Neuronal stem cell (in vitro differentiated cells): Measurements from ENCODE around the gene SHROOM3.

Experiments
- DNase-seq: peaks from one replicate; pipeline ENCODE4 v3.0.0-alpha.2; 2013; ENCODE audit warnings: low spot score
- H2AFZ ChIP-seq: one replicate; pipeline ENCODE4 v1.6.1; 2013; ENCODE audit warnings: mild to moderate bottlenecking, low read length, inconsistent platforms
- H2AK5ac ChIP-seq: 2 replicates; pipeline ENCODE4 v1.6.1; 2013; ENCODE audit warnings: low read depth, mild to moderate bottlenecking, inconsistent platforms, low read length, moderate library complexity, mixed read lengths
- H2BK120ac ChIP-seq: 2 replicates; pipeline ENCODE4 v1.6.1; 2013; ENCODE audit warnings: low read depth, mild to moderate bottlenecking, inconsistent platforms, low read length, moderate library complexity, mixed read lengths
- H2BK12ac ChIP-seq: one replicate; pipeline ENCODE4 v1.6.1; 2013; ENCODE audit warnings: low read length, inconsistent platforms
- H2BK15ac ChIP-seq: 2 replicates; pipeline ENCODE4 v1.6.1; 2013; ENCODE audit warnings: mild to moderate bottlenecking, low read length, inconsistent platforms, mixed read lengths
- H2BK5ac ChIP-seq: one replicate; pipeline ENCODE4 v1.6.1; 2013; ENCODE audit warnings: inconsistent platforms, mild to moderate bottlenecking, low read length, moderate library complexity
- H3K14ac ChIP-seq: one replicate; pipeline ENCODE4 v1.6.1; 2013; ENCODE audit warnings: low read length, inconsistent platforms
- H3K18ac ChIP-seq: 2 replicates; pipeline ENCODE4 v1.6.1; 2013; ENCODE audit warnings: low read length, inconsistent platforms
- H3K23ac ChIP-seq: 2 replicates; pipeline ENCODE4 v1.6.1; 2013; ENCODE audit warnings: low read depth, mild to moderate bottlenecking, mixed read lengths, low read length, inconsistent platforms; ENCODE audit not compliant: poor library complexity
- H3K27ac ChIP-seq: replicated peaks from 3 replicates; pipeline ENCODE4 v1.5.1; 2013; ENCODE audit warnings: low read length, inconsistent platforms
- H3K27me3 ChIP-seq, 3 experiments: 2 replicates each; pipeline ENCODE4 v1.6.1; 2013; ENCODE audit warnings: low read length in 3 of 3, mild to moderate bottlenecking in 2 of 3, inconsistent platforms in 1 of 3, low read depth in 1 of 3, mixed read lengths in 1 of 3, moderate library complexity in 1 of 3; ENCODE audit not compliant: control insufficient read depth in 3 of 3, insufficient read depth in 3 of 3
- H3K36me3 ChIP-seq, 2 donors: replicated peaks in 1 of 2; 2 replicates each; pipeline ENCODE4 v1.6.1; 2013; ENCODE audit warnings: low read length in 2 of 2; ENCODE audit not compliant: control insufficient read depth in 2 of 2, insufficient read depth in 2 of 2
- H3K4ac ChIP-seq: 2 replicates; pipeline ENCODE4 v1.6.1; 2013; ENCODE audit warnings: inconsistent platforms, mild to moderate bottlenecking, low read length, moderate library complexity
- H3K4me1 ChIP-seq, 2 donors: 1 replicate in 1 of 2; 2 replicates in 1 of 2; pipeline ENCODE4 v1.6.1; 2013; ENCODE audit warnings: low read length in 2 of 2, low read depth in 1 of 2; ENCODE audit not compliant: control insufficient read depth in 2 of 2, insufficient read depth in 1 of 2
- H3K4me2 ChIP-seq: one replicate; pipeline ENCODE4 v1.6.1; 2013; ENCODE audit warnings: mild to moderate bottlenecking, low read length, inconsistent platforms; ENCODE audit not compliant: insufficient read depth, poor library complexity, severe bottlenecking
- H3K4me3 ChIP-seq, 2 donors: 2 replicates each; pipeline ENCODE4 v1.5.1; 2013; ENCODE audit warnings: low read length in 2 of 2, mild to moderate bottlenecking in 2 of 2, inconsistent platforms in 1 of 2, moderate library complexity in 1 of 2
- H3K79me1 ChIP-seq: one replicate; pipeline ENCODE4 v1.6.1; 2013; ENCODE audit warnings: low read depth, mild to moderate bottlenecking, inconsistent platforms, low read length, moderate library complexity
- H3K9ac ChIP-seq: one replicate; pipeline ENCODE4 v1.6.1; 2013; ENCODE audit warnings: mild to moderate bottlenecking, low read depth, low read length, inconsistent platforms; ENCODE audit not compliant: poor library complexity
- H3K9me3 ChIP-seq, 2 donors: replicated peaks in 1 of 2; 2 replicates each; pipeline versions ENCODE3 to v1.6.1; 2013; ENCODE audit warnings: low read length in 2 of 2, mild to moderate bottlenecking in 2 of 2, inconsistent platforms in 1 of 2, low read depth in 1 of 2, mixed read lengths in 1 of 2, moderate library complexity in 1 of 2; ENCODE audit not compliant: control insufficient read depth in 2 of 2, insufficient read depth in 1 of 2
- H4K8ac ChIP-seq: one replicate; pipeline ENCODE4 v1.6.1; 2013; ENCODE audit warnings: low read depth, mild to moderate bottlenecking, inconsistent platforms, low read length, moderate library complexity
- H4K91ac ChIP-seq: one replicate; pipeline ENCODE4 v1.6.1; 2013; ENCODE audit warnings: low read length, low read depth, mild to moderate bottlenecking, inconsistent platforms; ENCODE audit not compliant: poor library complexity
- WGBS, 2 donors: extraction: QIAGEN DNeasy Blood & Tissue Kit; methylation state at CpG; one replicate each; pipeline ENCODE4 v1.1.7; 2013; ENCODE audit warnings: missing lambda C conversion rate in 2 of 2, mixed read lengths in 1 of 2; ENCODE audit not compliant: insufficient read length in 2 of 2, insufficient replicate concordance in 1 of 2; ENCODE audit errors: extremely low coverage in 2 of 2; 5-methylcytosine and 5-hydroxymethylcytosine counted together

The SHROOM3 gene

DNA sequence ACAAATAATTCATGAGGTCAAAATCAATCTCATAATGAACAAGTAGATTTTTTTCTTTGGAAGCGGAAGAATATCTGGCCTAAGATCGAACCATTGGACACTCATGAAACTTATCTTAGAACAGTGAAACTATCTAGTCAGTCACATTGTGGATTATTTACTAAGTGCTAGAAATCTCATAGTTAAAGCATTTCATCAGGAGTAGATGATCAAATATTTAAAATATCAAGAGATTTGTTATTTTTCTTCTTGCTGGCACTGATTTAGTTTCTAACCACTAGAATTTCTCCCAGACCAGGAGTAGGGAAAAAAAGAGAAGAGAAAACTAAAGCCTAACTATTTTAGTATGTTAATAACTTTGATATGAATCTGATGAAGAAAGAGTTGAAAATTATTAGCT lies 105.5 kb downstream of the SHROOM3 start:
- peaks cover 2% of the 10 kb centered on the region for H3K79me1 ChIP-seq
- no peak overlapping the region for H3K4ac ChIP-seq
- H3K27ac ChIP-seq = no peak overlapping the region

DNA sequence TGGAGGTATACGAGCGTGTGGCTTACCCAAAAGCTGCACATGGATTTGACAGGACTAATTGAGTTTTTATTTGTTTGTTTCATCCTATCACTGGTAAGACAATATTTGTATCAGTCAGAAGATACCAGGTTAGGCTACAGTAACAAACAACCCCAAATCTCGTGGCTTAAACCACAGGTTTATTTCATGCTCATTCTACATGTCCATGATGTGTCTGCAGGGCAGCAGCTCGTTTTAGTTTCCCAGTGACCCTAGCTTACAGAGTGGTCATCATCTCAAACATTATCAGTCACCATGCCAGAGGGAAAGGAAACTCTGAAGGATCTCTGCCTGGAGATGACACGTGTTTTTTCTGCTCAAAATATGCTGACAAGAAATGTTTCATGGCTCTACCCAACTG lies 108.3 kb downstream of the SHROOM3 start:
- peaks cover 0 to 13% of the 10 kb centered on the region in 2 donors for H3K9me3 ChIP-seq
- H3K14ac ChIP-seq = no peak overlapping the region
- no peaks in the 10 kb centered on the region for H3K27me3 ChIP-seq
- no peak overlapping the region for H2BK12ac ChIP-seq
- H3K9ac ChIP-seq = no peak overlapping the region
- no peak overlapping the region for H2AFZ ChIP-seq
- H4K8ac ChIP-seq = no peak overlapping the region
- no CpG with 5 or more reads among the region's 5 CpGs for WGBS, 2 donors
- H3K23ac ChIP-seq = no peak overlapping the region
- H2AK5ac ChIP-seq = no peak overlapping the region
- H2BK5ac ChIP-seq = no peak overlapping the region
- H3K4me1 ChIP-seq = peaks cover 15 to 19% of the 10 kb centered on the region in 2 donors
- no peaks in the 10 kb centered on the region for H3K79me1 ChIP-seq
- no peak overlapping the region for H3K18ac ChIP-seq
- no peak overlapping the region for H2BK120ac ChIP-seq
- H4K91ac ChIP-seq = no peak overlapping the region
- no peak overlapping the region for H3K4ac ChIP-seq
- H2BK15ac ChIP-seq = no peak overlapping the region
- H3K4me2 ChIP-seq = no peak overlapping the region
- H3K4me3 ChIP-seq = no peak overlapping the region
- H3K36me3 ChIP-seq = peaks cover 0 to 14% of the 10 kb centered on the region in 2 donors
- no peak overlapping the region for H3K27ac ChIP-seq
- DNase-seq = no peak

More for the DNA sequence above, 105.5 kb downstream of the SHROOM3 start:
- no peak overlapping the region for H3K18ac ChIP-seq
- H3K4me1 ChIP-seq = peaks cover 7 to 14% of the 10 kb centered on the region in 2 donors
- H3K9ac ChIP-seq = no peak overlapping the region
- no peak overlapping the region for H3K23ac ChIP-seq
- H2BK15ac ChIP-seq = no peak overlapping the region
- no peak overlapping the region for H2BK12ac ChIP-seq
- no peaks in the 10 kb centered on the region for H3K27me3 ChIP-seq
- no peak overlapping the region for H3K4me3 ChIP-seq
- H3K14ac ChIP-seq = no peak overlapping the region
- no peak overlapping the region for H3K4me2 ChIP-seq
- no peak overlapping the region for H4K91ac ChIP-seq
- H4K8ac ChIP-seq = no peak overlapping the region
- peaks cover 0 to 14% of the 10 kb centered on the region in 2 donors for H3K36me3 ChIP-seq
- H2AK5ac ChIP-seq = no peak overlapping the region
- no peak overlapping the region for H2AFZ ChIP-seq
- H2BK5ac ChIP-seq = no peak overlapping the region
- WGBS, 2 donors = no CpG with 5 or more reads among the region's 2 CpGs
- peaks cover 0 to 13% of the 10 kb centered on the region in 2 donors for H3K9me3 ChIP-seq
- no peak overlapping the region for H2BK120ac ChIP-seq
- DNase-seq = no peak

DNA sequence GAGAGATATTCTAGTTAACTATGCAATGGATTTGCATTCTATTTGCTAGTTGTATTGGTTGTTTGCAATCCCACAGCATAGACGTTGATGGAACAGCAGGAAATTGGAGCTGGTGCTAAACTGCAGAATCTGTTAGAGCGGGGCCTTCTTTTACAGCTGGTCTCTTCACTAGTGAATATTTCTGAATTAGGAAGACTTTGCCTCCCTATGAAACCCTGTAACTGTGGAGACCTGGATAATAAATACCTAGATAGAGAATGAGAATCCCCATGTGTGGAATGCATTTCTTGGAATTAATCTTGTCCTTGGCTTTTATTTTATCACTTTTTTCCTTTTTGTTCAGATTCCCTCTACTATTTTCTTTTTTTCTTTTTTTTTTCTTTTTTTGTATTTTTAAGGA lies 109.7 kb downstream of the SHROOM3 start:
- Histone ChIP-seq H3K4me3 (no peak overlapping the region), H3K18ac (no peak overlapping the region), H3K9me3 (peaks cover 0 to 13% of the 10 kb centered on the region in 2 donors), H2AFZ (no peak overlapping the region), H3K4me2 (no peak overlapping the region), H2BK120ac (no peak overlapping the region), H2BK5ac (no peak overlapping the region), H3K79me1 (no peaks in the 10 kb centered on the region), H3K4ac (no peak overlapping the region), H3K36me3 (peaks cover 0 to 14% of the 10 kb centered on the region in 2 donors), H3K27ac (no peak overlapping the region), H3K23ac (no peak overlapping the region), H3K27me3 (no peaks in the 10 kb centered on the region), H2AK5ac (no peak overlapping the region), H4K91ac (no peak overlapping the region), H3K14ac (no peak overlapping the region), H2BK15ac (no peak overlapping the region), H3K4me1 (peaks cover 15 to 19% of the 10 kb centered on the region in 2 donors), H4K8ac (no peak overlapping the region), H3K9ac (no peak overlapping the region), H2BK12ac (no peak overlapping the region)
- no peak for DNase-seq
- WGBS, 2 donors = no CpG with 5 or more reads among the region's 2 CpGs

DNA sequence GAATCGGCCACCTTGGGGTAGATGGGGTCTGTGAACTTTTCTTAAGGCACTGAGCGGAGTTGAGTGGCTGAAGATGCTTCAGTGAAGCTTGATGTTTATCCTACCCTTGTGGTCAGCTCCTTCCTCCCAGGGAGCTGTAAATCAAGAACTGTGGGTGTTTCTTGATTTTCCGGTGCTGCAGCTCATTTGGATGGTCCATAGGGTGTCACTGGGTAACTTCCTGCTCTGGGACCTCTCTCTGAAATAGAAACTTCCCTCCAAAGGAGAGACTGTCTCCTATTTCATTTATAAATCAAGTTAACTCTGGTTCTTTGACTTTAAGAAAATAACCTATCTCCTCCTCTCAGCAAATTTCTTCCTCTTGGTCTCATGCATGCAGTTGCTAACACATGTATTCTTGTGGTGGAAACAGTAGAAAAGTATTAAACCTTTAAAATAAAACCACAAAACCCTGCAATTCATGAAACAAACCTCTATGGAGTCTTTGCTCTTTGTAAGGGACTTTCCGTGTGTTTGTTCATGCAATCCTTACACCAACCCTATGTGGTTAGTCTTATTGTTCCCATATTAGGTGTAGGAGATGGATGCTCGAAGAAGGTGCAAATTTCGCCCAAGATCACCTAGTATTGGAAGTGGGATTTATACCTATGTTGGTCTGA lies 110.3 kb downstream of the SHROOM3 start:
- no peak overlapping the region for H2AFZ ChIP-seq
- no peak overlapping the region for H3K27ac ChIP-seq
- no peak overlapping the region for H3K4me2 ChIP-seq
- no peak overlapping the region for H2AK5ac ChIP-seq
- H2BK12ac ChIP-seq = no peak overlapping the region
- H4K8ac ChIP-seq = no peak overlapping the region
- H3K4me1 ChIP-seq = peaks cover 15 to 18% of the 10 kb centered on the region in 2 donors
- DNase-seq = no peak
- no peak overlapping the region for H3K4ac ChIP-seq
- H3K9ac ChIP-seq = no peak overlapping the region
- no peak overlapping the region for H2BK120ac ChIP-seq
- no peak overlapping the region for H3K14ac ChIP-seq
- H3K9me3 ChIP-seq = peaks cover 0 to 13% of the 10 kb centered on the region in 2 donors
- H3K4me3 ChIP-seq = no peak overlapping the region
- no peaks in the 10 kb centered on the region for H3K79me1 ChIP-seq
- no peak overlapping the region for H3K18ac ChIP-seq
- H3K27me3 ChIP-seq = no peaks in the 10 kb centered on the region
- no peak overlapping the region for H3K23ac ChIP-seq
- H2BK15ac ChIP-seq = no peak overlapping the region
- no peak overlapping the region for H2BK5ac ChIP-seq
- no CpG with 5 or more reads among the region's 6 CpGs for WGBS, 2 donors
- peaks cover 0 to 14% of the 10 kb centered on the region in 2 donors for H3K36me3 ChIP-seq
- no peak overlapping the region for H4K91ac ChIP-seq
